ENCODE data around the gene GFPT2.

The GFPT2 gene

GRCh38 chr5:180287868-180288267 lies 65.3 kb downstream of the GFPT2 start:
- DNase-seq (ENCODE audit: low read depth in 3 of 3, low spot score in 1 of 3) = no peak

- DNase-seq (ENCODE audit: low read depth in 3 of 3, low spot score in 1 of 3) = no peak
Observed at GRCh38 chr5:180287404-180287803, 65.7 kb downstream of the GFPT2 start.

GRCh38 chr5:180284149-180284548 lies 69.0 kb downstream of the GFPT2 start:
- no peak for DNase-seq (ENCODE audit: low read depth in 3 of 3, low spot score in 1 of 3)

- DNase-seq (ENCODE audit: low read depth in 3 of 3, low spot score in 1 of 3) = no peak
Observed at GRCh38 chr5:180283026-180283615, 70.0 kb downstream of the GFPT2 start.

- DNase-seq (ENCODE audit: low read depth in 3 of 3, low spot score in 1 of 3) = no peak
Observed at GRCh38 chr5:180282281-180282680, 70.9 kb downstream of the GFPT2 start.

GRCh38 chr5:180281706-180282105 lies 71.4 kb downstream of the GFPT2 start:
- no peak for DNase-seq (ENCODE audit: low read depth in 3 of 3, low spot score in 1 of 3)

GRCh38 chr5:180274695-180275094 lies 78.4 kb downstream of the GFPT2 start:
- no peak for DNase-seq (ENCODE audit: low read depth in 3 of 3, low spot score in 1 of 3)

- no peak for DNase-seq (ENCODE audit: low read depth in 3 of 3, low spot score in 1 of 3)
Observed at GRCh38 chr5:180271221-180271620, 81.9 kb downstream of the GFPT2 start.

GRCh38 chr5:180259260-180259611 lies 93.9 kb downstream of the GFPT2 start:
- no peak for DNase-seq (ENCODE audit: low read depth in 3 of 3, low spot score in 1 of 3)

GRCh38 chr5:180253036-180253824 lies 99.9 kb downstream of the GFPT2 start:
- DNase-seq (ENCODE audit: low read depth in 3 of 3, low spot score in 1 of 3) = no peak

- DNase-seq (ENCODE audit: low read depth in 3 of 3, low spot score in 1 of 3) = no peak
Observed at GRCh38 chr5:180251887-180252286, 101.2 kb downstream of the GFPT2 start.

- no peak for DNase-seq (ENCODE audit: low read depth in 3 of 3, low spot score in 1 of 3)
Observed at GRCh38 chr5:180251141-180251540, 102.0 kb downstream of the GFPT2 start.
